DMS53 treated with DMSO at 0.1 percent for 48 hours (cell line): ENCODE measurements around the gene GRK7.
"Not testable (repeated sequence)": the region's sequence is repeated elsewhere in the genome, so short reads cannot be mapped to it uniquely, and the experiment has no call there.

ENCODE experiments used
- DNase-seq: peaks from one replicate; lab custom pipeline; 2025; ENCODE audit not compliant: unreplicated experiment; lab: John Stamatoyannopoulos, UW

Gene GRK7

DNA sequence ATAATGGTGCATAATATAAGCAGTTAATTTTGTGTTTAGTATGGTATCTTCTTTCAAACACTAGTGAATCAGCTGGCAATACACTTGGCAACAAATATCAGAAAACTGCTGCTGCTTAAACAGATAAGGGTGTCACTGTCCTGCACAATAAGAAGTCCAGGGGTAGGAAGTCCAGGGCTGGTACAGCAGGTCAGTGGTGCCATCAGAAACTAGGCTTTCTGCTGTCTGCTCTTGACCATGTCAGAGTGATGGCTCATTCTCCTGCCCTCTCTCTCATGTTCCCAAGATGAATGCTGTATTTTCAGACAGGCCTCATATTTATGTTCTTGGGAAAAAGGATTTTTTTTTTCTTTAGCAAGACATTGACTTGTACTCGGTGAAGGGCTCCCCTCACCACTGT is 9.2 kb upstream of the GRK7 start:
- no peak for DNase-seq

DNA sequence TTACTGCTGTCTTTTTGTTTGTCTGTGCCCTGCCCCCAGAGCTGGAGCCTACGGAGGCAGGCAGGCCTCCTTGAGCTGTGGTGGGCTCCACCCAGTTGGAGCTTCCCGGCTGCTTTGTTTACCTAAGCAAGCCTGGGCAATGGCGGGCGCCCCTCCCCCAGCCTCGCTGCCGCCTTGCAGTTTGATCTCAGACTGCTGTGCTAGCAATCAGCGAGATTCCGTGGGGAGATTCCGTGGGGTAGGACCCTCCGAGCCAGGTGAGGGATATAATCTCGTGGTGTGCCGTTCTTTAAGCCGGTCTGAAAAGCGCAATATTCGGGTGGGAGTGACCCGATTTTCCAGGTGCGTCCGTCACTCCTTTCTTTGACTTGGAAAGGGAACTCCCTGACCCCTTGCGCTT is 656 bp upstream of the GRK7 start:
- not testable (repeated sequence) for DNase-seq

DNA sequence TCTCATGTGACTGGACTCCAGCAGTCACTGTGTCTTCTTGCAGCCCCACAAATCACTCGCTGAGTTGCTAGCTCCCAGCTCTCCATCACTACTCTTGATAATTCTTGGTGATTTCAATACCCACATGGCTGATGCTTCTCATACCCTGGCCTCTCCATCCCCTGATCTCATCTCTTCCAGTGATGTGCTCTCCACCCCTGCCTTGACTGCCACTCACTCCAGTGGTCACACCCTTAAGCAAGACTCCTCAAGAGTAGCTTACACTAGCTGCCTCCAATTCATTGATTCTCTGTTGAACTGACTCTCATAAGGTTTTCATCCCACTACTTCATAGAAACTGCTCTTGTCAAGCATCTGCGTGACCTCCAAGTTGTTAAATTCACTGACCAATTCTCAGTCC is 837 bp downstream of the GRK7 start:
- DNase-seq: no peak

DNA sequence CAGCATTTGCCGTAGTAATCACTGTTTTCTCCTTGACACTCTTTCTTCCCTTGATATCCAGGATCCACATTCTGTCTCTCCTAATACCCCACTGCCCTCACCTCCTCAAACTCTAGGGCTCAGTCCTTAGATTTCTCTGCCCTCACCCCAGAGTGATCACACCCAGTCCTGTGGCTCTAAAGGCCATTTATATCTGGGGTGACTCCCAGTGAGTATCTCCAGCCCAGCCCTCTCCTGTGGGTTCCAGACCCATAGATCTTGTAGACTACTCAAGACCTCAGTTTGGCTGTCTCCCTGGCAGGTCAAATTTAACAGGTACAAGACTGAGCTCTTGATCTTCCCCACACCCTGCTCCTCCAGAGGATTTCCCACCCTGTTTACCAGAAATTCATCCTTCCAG is 1.3 kb downstream of the GRK7 start:
- no peak for DNase-seq

DNA sequence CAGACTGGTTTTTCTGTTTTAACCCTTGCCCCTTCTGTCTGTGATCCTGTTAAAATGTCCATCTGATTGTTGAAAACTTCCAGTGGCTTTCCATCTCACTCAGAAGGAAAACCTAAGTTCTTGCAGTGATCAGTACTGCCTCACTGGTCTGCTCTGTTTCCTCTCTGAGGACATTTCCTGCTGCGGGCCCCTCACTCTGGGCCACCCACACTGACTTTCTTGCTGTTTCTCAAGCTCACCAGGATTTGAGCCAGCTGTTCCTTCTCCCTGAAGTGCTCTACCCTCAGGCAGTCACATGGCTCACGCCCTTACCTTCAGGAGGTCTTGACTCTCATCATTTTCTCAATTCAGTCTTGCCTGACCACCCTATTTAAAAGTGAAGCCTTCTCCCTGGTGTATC is 1.8 kb downstream of the GRK7 start:
- DNase-seq: no peak

DNA sequence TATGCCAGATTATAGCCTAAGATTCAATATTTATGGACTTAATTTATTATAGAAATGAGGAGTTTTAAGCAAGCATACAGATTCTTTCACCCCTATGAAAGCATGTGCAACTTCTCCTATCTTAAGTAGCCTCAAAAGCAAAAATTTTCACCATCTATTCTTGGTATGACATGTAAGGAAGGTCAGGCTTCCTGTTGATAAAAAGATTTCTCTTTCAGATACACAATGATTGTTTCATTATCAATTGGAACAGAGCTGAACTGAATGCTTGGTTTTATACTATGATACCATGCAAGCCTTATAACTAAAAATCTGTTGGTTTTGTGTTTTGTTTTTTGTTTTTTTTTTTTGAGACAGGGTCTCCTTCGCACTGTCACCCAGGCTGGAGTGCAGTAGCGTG is 3.9 kb downstream of the GRK7 start:
- no peak for DNase-seq

DNA sequence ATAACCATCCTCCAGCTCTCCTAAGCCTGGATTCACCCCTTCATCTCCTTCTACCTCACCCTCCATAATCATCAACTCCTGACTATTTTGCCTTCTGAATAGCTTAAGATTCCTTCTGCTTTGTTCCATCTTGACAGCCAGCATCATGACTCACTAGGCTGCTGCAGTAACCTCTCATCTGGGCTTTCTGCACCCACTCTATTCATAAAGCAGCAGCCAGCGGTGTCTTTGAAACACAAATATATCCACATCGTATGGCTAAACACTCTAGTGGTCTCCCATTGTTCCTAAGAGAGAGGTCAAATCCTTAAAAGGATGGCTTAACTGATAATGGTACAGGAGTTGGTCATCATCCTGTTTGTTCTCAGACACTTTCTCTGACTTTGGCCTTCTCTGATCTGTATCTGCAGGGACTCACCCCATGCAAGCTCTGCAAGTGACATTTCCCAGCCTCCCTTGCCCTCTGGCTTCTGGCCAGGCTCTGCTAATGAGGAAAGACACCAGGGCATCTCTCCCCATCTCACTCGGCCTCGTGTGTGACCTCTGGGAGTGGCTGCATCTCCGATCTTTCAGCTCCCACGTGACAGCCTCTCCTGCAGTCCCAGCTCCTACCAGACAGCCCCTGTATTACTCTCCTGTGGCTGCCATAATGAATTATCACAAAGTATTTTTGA is 6.2 kb downstream of the GRK7 start:
- DNase-seq: no peak

DNA sequence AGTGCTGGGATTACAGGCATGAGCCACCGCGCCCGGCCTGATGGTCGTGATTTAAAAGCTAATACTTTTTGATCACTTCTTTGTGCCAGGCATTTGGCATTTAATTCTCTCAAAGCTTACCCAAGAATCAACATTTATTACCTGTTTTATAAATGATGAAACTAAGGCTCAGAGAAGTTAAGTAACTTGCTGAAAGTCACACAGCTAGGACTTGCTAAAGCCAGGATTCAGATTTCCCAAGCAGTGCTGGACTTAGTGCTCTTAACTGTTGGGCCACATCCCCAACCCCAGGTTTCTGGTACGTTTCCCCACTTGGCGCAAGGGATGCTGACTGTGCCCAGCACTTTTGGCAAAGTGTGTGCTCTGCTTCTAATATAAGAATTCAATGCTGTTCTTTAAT is 10.5 kb downstream of the GRK7 start:
- no peak for DNase-seq

DNA sequence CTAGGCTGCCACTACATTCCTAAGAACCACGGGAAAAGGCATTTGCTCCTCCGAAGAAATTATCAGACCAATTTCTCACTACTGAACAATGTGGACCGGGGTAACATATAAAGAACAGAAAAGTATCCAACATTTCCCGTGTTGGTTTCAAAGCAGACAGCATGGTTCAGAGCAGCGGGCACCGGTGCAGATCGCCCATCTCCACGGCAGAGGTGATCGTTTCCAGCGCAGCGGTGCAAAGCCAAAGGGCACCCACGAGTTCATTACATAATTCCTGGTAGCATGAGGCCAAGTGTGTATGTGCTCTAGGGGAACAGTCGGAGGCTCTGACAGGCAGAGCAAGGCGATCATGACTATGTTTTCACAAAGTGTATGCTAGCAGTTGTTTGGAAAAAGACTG is 13.2 kb downstream of the GRK7 start:
- DNase-seq: no peak

DNA sequence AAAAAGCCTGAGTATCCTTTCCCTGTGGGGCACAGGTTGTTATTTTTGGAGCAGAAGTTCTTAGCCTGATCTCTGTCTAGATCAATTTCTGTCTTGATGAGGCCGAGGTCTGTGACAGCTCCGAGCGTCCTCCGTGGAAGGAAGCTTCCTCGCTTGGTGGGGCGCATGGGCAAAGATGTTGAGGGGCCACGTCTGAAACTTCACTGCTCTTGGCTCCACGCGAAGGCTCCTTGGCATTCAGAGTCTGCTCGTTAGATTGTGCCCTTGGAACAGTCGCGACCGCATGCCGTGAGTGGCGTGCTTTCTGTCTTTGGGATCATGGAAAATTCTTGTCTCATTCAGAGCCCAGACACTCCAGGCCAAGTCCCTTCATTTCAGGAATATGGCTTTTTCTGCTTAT is 13.7 kb downstream of the GRK7 start:
- no peak for DNase-seq

DNA sequence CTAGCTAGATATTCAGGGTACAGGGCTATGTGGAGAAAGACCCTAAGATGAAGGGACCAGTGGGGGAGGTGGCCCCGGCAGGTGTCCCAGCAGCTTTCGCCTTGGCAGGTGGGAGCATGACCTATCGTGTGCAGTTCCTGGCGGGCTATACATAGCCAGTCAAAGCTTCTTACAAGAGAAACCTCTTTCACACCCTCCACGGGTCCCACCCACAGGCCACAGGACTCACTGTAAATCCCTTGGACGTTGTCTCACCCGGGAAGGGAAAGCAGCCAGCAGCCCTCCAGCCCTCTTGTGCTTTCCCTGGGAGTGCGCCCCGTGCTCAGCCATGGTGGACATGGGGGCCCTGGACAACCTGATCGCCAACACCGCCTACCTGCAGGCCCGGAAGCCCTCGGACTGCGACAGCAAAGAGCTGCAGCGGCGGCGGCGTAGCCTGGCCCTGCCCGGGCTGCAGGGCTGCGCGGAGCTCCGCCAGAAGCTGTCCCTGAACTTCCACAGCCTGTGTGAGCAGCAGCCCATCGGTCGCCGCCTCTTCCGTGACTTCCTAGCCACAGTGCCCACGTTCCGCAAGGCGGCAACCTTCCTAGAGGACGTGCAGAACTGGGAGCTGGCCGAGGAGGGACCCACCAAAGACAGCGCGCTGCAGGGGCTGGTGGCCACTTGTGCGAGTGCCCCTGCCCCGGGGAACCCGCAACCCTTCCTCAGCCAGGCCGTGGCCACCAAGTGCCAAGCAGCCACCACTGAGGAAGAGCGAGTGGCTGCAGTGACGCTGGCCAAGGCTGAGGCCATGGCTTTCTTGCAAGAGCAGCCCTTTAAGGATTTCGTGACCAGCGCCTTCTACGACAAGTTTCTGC is 15.0 kb downstream of the GRK7 start:
- no peak for DNase-seq

DNA sequence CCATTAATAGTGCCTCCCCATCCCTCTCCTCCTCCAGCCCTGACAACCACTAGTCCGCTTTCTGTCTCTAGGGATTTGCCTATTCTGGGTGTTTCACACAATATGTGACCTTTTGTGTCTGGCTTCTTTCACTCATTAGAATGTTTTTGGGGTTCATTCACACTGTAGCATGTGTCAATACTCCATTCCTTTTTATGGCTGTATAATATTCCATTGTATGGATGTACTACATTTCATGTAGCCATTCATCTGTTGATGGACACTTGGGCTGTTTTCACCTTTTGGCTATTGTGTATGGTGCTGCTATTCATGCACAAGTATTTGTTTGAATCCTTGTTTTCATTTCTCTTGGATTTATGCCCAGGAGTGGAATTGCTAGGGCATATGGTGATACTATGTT is 16.5 kb downstream of the GRK7 start:
- DNase-seq: no peak

DNA sequence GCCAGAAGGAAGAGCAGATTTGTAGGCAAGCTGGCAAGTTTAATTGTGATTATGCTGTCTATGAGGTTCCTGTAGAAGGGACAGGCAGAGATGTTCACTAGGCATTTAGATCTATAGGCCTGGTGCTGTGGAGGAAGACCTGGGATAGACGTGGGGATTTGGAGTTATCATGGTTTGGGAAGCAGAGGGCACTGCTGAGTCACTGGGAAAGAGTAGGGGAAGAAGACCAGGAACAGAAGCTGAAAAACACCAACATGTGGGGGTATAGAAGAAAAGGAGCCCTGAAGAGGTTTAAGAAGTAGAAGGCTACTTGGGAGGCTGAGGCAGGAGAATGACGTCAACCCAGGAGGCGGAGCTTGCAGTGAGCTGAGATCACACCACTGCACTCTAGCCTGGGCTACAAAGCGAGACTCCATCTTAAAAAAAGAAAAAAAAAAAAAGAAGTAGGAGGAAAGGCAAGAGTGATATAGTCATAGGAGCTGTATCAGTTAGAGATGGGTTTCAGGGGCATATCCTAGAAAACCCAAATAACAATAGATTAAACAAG is 19.3 kb downstream of the GRK7 start:
- no peak for DNase-seq

DNA sequence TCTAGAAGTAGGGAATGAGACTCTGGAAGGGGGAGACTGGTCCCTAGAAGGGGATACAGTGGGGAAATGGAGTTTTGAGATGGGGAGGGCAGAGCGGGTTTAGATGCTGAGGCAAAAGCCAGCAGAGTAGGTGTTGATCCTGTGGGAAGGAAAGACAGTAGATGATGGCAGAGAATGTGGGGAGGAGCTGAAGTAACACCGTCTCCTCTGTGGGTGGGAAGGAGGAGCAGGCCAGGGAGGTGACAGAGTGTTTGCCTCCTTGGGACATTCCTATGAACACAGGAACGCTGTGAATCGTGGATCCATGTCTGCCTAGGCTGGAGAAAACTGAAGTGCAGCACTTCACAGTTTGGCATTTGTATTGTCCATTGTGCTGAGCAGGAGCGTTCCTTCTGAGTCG is 20.4 kb downstream of the GRK7 start:
- no peak for DNase-seq

DNA sequence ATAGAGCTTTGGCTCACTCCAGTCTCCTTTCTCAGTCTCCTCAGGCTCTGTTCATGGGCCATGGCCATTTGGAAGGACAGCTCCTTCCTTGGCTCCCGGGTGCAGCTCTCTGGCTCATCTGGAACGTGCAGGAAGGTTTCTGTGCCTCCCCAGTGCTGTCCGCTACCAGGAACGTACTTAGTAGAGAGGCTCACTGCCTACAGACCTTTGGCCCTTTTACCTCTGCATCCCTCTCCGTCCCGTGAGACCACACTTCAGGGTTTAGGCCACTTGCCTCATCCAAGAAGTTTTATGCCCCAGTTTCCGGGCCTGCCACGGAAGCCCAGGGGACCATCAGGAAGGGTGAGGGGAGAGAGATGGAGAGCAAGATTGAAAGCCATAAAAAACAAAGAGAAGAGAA is 20.9 kb downstream of the GRK7 start:
- no peak for DNase-seq

DNA sequence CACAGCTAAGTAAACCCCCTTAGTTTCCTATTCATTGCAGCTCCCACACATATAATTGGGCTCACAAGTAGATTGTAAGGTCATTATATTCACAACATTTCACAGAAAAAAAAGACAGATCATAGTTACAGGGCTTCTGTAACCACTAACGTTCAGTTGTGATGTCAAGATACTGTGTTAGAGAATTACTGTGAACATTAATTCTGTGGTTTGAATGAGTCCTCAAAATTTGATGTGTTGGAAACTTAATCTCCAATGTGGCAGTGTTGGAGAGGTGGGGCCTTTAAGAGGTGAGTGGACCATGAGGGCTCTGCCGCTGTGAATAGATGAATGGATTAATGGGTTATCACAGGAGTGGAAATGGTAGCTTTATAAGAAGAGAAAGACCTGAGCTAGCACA is 21.3 kb downstream of the GRK7 start:
- DNase-seq: no peak

DNA sequence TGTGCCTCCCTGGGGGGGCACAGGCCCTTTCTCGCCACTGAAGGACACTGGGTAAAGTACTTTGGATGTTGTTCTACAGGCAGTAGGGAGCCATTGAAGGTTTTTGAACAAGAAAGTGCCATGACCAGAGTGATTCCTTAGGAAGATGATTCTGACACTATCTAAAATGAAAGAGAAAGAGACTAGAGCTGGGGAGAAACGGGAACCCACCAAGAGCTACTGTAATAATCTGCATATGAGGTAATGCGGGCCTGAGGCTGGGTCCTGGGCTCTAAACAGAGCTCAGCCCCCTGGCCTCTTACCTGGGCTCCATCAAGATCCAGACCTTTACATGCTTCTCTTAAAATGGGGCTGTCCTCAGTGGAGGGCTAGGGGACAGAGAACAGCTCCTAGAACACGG is 24.9 kb downstream of the GRK7 start:
- DNase-seq: no peak

DNA sequence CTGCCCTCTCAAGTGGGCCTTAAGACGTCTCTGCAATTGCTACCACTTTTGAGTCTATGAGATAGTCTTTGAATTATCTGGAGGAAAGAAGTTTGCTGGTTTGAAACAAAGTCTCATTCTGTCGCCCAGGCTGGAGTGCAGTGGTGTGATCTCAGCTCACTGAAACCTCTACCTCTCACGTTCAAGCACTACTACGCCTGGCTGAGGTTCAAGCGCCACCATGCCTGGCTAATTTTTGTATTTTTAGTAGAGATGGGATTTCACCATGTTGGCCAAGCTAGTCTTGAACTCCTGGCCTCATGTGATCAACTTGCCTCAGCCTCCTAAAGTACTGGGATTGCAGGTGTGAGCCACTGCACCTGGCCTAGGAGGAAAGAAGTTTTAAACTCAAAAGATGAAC is 25.5 kb downstream of the GRK7 start:
- DNase-seq: not testable (repeated sequence)

DNA sequence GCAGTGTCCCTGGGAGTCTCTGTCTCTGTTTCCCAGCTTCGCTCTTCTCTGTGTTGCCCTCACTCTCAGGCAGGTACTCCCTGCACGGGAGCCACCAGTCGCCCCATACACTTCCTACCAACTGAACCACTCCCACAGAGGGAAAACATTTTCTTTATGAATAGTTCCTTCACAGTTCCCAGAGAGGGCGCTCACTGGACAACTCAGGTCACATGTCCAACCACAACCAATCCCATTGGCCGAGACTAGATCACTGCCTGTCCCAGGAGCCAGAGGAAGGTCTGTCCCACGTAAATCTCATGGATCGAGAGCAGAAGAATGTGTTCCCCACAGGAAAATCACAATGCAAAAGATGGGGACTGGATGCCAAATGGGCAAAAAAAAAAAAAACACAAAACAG is 26.1 kb downstream of the GRK7 start:
- no peak for DNase-seq

DNA sequence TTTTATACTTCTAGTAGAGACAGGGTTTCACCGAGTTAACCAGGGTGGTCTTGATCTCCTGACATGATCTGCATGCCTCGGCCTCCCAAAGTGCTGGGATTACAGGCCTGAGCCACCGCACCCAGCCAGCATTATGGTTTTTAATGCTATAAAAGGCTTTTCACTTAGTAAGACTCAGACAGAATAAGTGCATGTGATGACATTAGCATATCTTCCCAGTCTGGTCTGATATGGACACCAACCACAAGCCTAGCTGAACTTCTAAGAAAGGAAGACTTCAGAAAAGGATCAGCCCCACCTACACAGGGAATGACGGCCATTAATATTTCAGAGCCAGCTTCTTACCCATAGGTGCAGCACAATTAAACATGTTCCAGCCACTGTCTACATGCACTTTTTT is 27.0 kb downstream of the GRK7 start:
- DNase-seq: no peak

DNA sequence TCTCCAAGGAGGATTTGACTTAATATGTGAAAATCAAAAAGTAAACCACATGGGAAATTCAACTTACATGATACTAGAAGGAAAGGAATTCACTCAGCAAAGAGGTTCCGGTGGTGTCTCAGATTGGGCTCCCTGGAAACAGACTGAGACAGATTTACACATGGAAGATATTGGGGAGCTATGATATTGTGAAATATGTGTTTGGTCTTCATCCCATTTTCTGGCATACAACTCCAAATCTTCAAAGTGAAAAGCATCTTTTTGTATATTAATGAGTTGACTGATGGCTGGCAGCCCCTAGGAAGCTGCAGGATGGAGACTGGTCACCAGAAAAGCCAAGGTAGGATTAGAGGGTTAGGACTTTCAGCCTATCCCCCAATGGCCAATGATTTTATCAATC is 29.3 kb downstream of the GRK7 start:
- DNase-seq: no peak

DNA sequence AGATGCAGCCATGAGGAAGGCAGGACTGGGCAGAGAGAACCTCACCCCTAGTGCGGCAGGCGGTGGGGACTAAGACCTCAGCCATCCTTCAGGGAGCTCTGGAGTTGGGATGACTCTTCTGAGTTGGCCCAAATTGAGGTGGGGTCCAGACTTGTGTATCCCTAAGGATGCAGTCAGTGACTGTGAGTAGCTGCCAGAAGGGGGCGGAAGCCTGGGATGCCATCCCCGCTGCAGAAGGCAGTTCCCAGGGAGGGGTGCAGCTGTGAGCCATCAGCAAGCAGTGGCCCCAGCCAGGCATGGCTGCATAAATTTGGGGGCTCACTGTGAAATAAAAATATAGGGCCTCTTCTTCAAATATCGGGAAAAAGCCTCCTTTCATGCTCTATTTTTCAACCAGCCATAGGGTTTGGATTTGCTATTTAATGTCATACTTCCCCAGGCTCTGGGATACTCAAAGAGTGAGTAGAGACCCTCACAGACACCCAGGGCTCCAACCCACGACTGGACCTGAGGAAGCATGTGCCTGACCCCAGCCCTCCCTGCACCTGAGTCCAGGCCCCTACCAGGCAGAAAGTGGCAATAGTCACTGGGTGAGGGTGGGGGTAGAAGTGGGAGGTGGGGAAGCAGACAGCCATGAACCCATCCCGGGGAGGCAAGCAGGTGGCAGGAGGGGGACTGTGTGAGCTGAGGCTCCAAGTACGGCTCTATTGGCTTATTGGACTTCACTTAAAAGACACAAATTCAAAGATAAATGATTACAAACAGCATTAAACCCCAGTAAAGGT is 30.5 kb downstream of the GRK7 start:
- no peak for DNase-seq
